Measurements from ENCODE around the gene EXD3. TPM values are rescaled to one million over a fixed set of nuclear protein-coding genes. Genes with fewer than 3 reads are reported as not detected.
A peak's percentile ranks its signal among the peaks of the same experiment; 100 is the strongest.

The EXD3 gene
- total and polyA plus RNA-seq, 2 of the 13 experiments (the other 11 are each of a cell fraction or from before 2014, with no cell fraction given), result 2.7 to 4.8 TPM

DNA sequence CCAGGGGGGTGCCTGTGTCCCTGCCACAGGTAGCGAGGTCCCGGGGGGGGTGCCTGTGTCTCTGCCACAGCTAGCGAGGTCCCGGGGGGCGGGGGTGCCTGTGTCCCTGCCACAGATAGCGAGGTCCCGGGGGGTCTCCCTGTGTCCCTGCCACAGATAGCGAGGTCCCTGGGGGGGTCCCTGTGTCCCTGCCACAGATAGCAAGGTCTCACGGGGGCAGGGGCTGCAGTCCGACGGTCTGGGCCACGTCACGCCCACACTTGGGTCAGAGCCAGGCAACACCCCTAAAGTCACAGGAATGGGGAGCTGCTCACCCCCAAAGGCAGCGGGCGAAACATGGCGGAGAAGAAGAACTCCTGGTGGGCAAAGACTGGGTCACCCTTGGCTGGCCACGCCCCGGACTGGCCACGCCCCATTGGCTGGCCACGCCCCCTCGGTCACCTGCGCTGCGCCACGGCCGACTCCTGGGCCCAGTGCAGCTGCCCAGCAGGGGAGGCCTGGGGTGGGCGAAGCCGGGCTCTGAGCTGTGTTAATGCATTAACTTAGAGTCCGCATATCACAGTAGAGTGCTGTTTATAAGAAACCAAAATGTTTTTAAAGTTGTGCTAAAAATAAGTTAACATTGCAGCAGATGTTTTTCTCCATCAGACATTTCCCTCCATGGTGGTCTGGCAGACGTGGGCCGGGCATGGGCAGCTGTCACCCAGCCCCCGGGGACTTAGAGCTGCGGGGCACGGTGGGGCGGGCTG, 7.2 kb upstream of the EXD3 start:
- CTCF ChIA-PET (ENCODE audit: low intra/inter-chr PET ratio, low total read pairs), result no interaction called here
- peaks cover 3% of the 10 kb centered on the region; the same call in 1 of the 2 replicates for H3K4me1 ChIP-seq (ENCODE audit: insufficient read depth, low read length)
- ATAC-seq, result peak; percentile 15; the same call in 2 of the 3 replicates

More for the DNA sequence above, 7.2 kb upstream of the EXD3 start:
- BruUV-seq (replicated peaks), result no TSS peak
- DNase-seq (ENCODE audit: low spot score), result no peak
- Histone ChIP-seq H3K27ac (ENCODE audit: extremely low read length, insufficient read depth, low read length) (no peak overlapping the region), H4K20me1 (ENCODE audit: insufficient read depth, low read length) (no peaks in the 10 kb centered on the region), H3K27me3 (ENCODE audit: control insufficient read depth in 1 of 2, insufficient read depth in 2 of 2, low read length in 2 of 2) (no peaks in the 10 kb centered on the region), H3K79me2 (ENCODE audit: insufficient read depth, low read length) (no peaks in the 10 kb centered on the region), H3K36me3 (replicated peaks in 1 of 2; ENCODE audit: control insufficient read depth in 1 of 2, insufficient read depth in 2 of 2, low read length in 2 of 2) (no peaks in the 10 kb centered on the region), H3K4me3 (replicated peaks in 1 of 3; ENCODE audit: insufficient read depth in 1 of 3, low read depth in 2 of 3, low read length in 3 of 3) (no peak overlapping the region), H2AFZ (ENCODE audit: low read length) (no peak overlapping the region), H3K4me2 (ENCODE audit: low read depth, low read length) (no peak overlapping the region), H3K9me3 (ENCODE audit: low read length) (no peaks in the 10 kb centered on the region), H3K9ac (ENCODE audit: insufficient read depth, low read depth, low read length) (no peak overlapping the region)
- TF ChIP-seq, protein P1, sequence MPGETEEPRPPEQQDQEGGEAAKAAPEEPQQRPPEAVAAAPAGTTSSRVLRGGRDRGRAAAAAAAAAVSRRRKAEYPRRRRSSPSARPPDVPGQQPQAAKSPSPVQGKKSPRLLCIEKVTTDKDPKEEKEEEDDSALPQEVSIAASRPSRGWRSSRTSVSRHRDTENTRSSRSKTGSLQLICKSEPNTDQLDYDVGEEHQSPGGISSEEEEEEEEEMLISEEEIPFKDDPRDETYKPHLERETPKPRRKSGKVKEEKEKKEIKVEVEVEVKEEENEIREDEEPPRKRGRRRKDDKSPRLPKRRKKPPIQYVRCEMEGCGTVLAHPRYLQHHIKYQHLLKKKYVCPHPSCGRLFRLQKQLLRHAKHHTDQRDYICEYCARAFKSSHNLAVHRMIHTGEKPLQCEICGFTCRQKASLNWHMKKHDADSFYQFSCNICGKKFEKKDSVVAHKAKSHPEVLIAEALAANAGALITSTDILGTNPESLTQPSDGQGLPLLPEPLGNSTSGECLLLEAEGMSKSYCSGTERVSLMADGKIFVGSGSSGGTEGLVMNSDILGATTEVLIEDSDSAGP (CRISPR knock-in tag; IDR thresholded peaks at IDR 0.05; ENCODE audit: borderline replicate concordance), result peak; percentile 39; the same call in 1 of the 2 replicates
- TF ChIP-seq ZMAT3 (CRISPR knock-in tag; conservative IDR thresholded peaks at IDR 0.05), result no peak
- TF ChIP-seq GABPB1 (CRISPR knock-in tag; IDR thresholded peaks at IDR 0.05), result 0 out of 2 replicates have a peak, but pooled peaks have one; percentile 24
- peak; percentile 1; the same call in 1 of the 2 replicates for TF ChIP-seq POLR2G (IDR thresholded peaks at IDR 0.05; ENCODE audit: low read depth, low read length)
- TF ChIP-seq, protein P2, sequence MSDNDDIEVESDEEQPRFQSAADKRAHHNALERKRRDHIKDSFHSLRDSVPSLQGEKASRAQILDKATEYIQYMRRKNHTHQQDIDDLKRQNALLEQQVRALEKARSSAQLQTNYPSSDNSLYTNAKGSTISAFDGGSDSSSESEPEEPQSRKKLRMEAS (IDR thresholded peaks at IDR 0.05), result 0 out of 2 replicates have a peak, but pooled peaks have one; percentile 16
- TF ChIP-seq NR2F2 (IDR thresholded peaks at IDR 0.05; ENCODE audit: borderline replicate concordance, low read depth), result no peak
- TF ChIP-seq, protein P3, sequence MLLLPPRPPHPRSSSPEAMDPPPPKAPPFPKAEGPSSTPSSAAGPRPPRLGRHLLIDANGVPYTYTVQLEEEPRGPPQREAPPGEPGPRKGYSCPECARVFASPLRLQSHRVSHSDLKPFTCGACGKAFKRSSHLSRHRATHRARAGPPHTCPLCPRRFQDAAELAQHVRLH (CRISPR knock-in tag; IDR thresholded peaks at IDR 0.05; ENCODE audit: borderline replicate concordance, low read depth), result no peak
- peak; percentile 19 for TF ChIP-seq XRCC5 (optimal IDR thresholded peaks at IDR 0.05; ENCODE audit: low read length)
- TF ChIP-seq KDM2A (CRISPR knock-in tag; IDR thresholded peaks at IDR 0.05; ENCODE audit: borderline replicate concordance, low read depth), result 0 out of 2 replicates have a peak, but pooled peaks have one; percentile 15
- no peak for TF ChIP-seq SP1 (IDR thresholded peaks at IDR 0.05)
- peak; percentile 83 for TF ChIP-seq SP1 (CRISPR knock-in tag; IDR thresholded peaks at IDR 0.05)
- TF ChIP-seq AGO1 (IDR thresholded peaks at IDR 0.05; ENCODE audit: low read depth, low read length, poor library complexity, severe bottlenecking), result peak; percentile 75
- peak; percentile 21 for TF ChIP-seq HNRNPLL (IDR thresholded peaks at IDR 0.05; ENCODE audit: low read depth, low read length, poor library complexity, severe bottlenecking)
- POLR2A ChIA-PET, result interaction anchor here (1.9 kb wide), 1 partner anchor 11 kb away, joined by 6 read pairs; the partner anchor contains the start of gene ENTPD8
- 48% methylated on average over 27 of the region's 34 CpGs for WGBS (ENCODE audit: low lambda C conversion rate)
- intact Hi-C loops (cut with micrococcal nuclease; ENCODE audit: unreplicated experiment) (no loop called here), in situ Hi-C loops (cut with HindIII; ENCODE audit: extremely low pct_ligation_motif_present, low pct_unique_long_range_greater_than_20kb) (no loop called here)
- no peak for FAIRE-seq
